Tibial nerve (tissue), 4 donors: ENCODE data around the gene CTAG2. TPM values are rescaled to one million over a fixed set of nuclear protein-coding genes. Genes with fewer than 3 reads are reported as not detected.
"Not testable (repeated sequence)": the region's sequence is repeated elsewhere in the genome, so short reads cannot be mapped to it uniquely, and the experiment has no call there.

Experiments used
- DNase-seq, 2 donors: peaks; one replicate each; pipeline ENCODE4 v3.0.0-alpha.2; 2019; ENCODE audit warnings: low spot score in 2 of 2
- H3K27ac ChIP-seq, 4 donors: fragments of 200-600 bp; sonication (generic) in 3 of 4; one replicate each; pipeline ENCODE4 v1.5.1; 2017 to 2019; ENCODE audit warnings: mild to moderate bottlenecking in 1 of 4
- H3K27me3 ChIP-seq, 2 donors: fragments of 200-600 bp; sonication (generic) in 1 of 2; one replicate each; pipeline versions ENCODE4 v1.5.1 to v1.6.0; 2017 to 2019
- H3K36me3 ChIP-seq, 3 donors: fragments of 200-600 bp; sonication (generic); one replicate each; pipeline ENCODE4 v1.5.1; 2018 to 2019
- H3K4me1 ChIP-seq, 4 donors: fragments of 200-600 bp; sonication (generic) in 3 of 4; one replicate each; pipeline ENCODE4 v1.5.1; 2017 to 2019
- H3K4me3 ChIP-seq, 4 donors: fragments of 200-600 bp; sonication (generic) in 3 of 4; one replicate each; pipeline ENCODE4 v1.5.1; 2017 to 2019; ENCODE audit warnings: mild to moderate bottlenecking in 1 of 4, moderate library complexity in 1 of 4
- H3K9me3 ChIP-seq, 4 donors: fragments of 200-600 bp; sonication (generic) in 3 of 4; one replicate each; pipeline ENCODE4 v1.5.1; 2017 to 2019
- CTCF ChIP-seq, 5 experiments: fragments of 200-600 bp in 3 of 5; fragments of 450-650 bp in 2 of 5; sonication (generic) in 3 of 5; IDR thresholded peaks; one replicate each; pipeline ENCODE4 v1.5.1; 2016 to 2019; ENCODE audit warnings: antibody characterized with exemption in 5 of 5, mild to moderate bottlenecking in 3 of 5, moderate library complexity in 2 of 5
- EP300 ChIP-seq, 2 donors: sonication (generic); formaldehyde crosslinking; IDR thresholded peaks; one replicate each; pipeline ENCODE4 v1.6.1; 2017; ENCODE audit warnings: antibody characterized with exemption in 2 of 2, mild to moderate bottlenecking in 1 of 2
- POLR2A ChIP-seq, 2 donors: fragments of 450-650 bp; IDR thresholded peaks; one replicate each; pipeline ENCODE4 v1.6.1; 2017; ENCODE audit warnings: antibody characterized with exemption in 2 of 2, mild to moderate bottlenecking in 2 of 2, moderate library complexity in 2 of 2
- WGBS, 2 donors: methylation state at CpG; one replicate each; pipeline ENCODE4 v1.1.5; 2018; 5-methylcytosine and 5-hydroxymethylcytosine counted together
- total RNA-seq, 4 donors: library from RNA; depleted of rRNA; stranded (reverse); fragments of >200 nt; gene quantifications; one replicate each; pipeline ENCODE4 v1.1.0, GENCODE V29; 2016

The CTAG2 gene
- total RNA-seq, 4 donors from 2014 or later, result not detected

GRCh38 chrX:154633661-154634060 is 19.7 kb downstream of the CTAG2 start:
- WGBS, 2 donors, result no CpG with 5 or more reads among the region's 11 CpGs
- not testable (repeated sequence) for DNase-seq, H3K36me3 ChIP-seq, H3K4me1 ChIP-seq, H3K27ac ChIP-seq, H3K4me3 ChIP-seq, H3K9me3 ChIP-seq, H3K27me3 ChIP-seq

- H3K4me1 ChIP-seq, H3K9me3 ChIP-seq, H3K27ac ChIP-seq, H3K36me3 ChIP-seq, H3K27me3 ChIP-seq, H3K4me3 ChIP-seq, DNase-seq: not testable (repeated sequence)
- WGBS, 2 donors, result no CpG with 5 or more reads among the region's 11 CpGs
These were observed 22.4 kb downstream of the CTAG2 start for GRCh38 chrX:154630949-154631348.

GRCh38 chrX:154628960-154629359 is 24.4 kb downstream of the CTAG2 start:
- WGBS, 2 donors, result no CpG with 5 or more reads among the region's 5 CpGs

GRCh38 chrX:154620767-154621414 is 32.5 kb downstream of the CTAG2 start:
- H3K4me3 ChIP-seq, H3K27ac ChIP-seq, H3K4me1 ChIP-seq, H3K27me3 ChIP-seq, DNase-seq, H3K9me3 ChIP-seq, H3K36me3 ChIP-seq: not testable (repeated sequence)
- WGBS, 2 donors, result no CpG with 5 or more reads among the region's 11 CpGs

More at GRCh38 chrX:154628960-154629359, 24.4 kb downstream of the CTAG2 start:
- H3K4me3 ChIP-seq, H3K27ac ChIP-seq, DNase-seq, H3K4me1 ChIP-seq, H3K36me3 ChIP-seq, H3K27me3 ChIP-seq, H3K9me3 ChIP-seq: not testable (repeated sequence)

GRCh38 chrX:154619182-154619581 is 34.2 kb downstream of the CTAG2 start, which contains the start of gene CTAG1B:
Gene CTAG1B, minus strand, starts transcription at chrX:154619282. Its CDS starts 64 bp downstream, at chrX:154619218.
- no CpG with 5 or more reads among the region's 28 CpGs for whole genome bisulfite sequencing, 2 donors
- H3K9me3 ChIP-seq, H3K4me1 ChIP-seq, H3K4me3 ChIP-seq, DNase-seq, H3K27me3 ChIP-seq, H3K36me3 ChIP-seq, H3K27ac ChIP-seq: not testable (repeated sequence)

GRCh38 chrX:154613586-154613985 is 39.8 kb downstream of the CTAG2 start:
- H3K4me3 ChIP-seq, result not testable (repeated sequence)
- 2 to 11% methylated on average over 7 to 8 of the region's 12 CpGs for WGBS, 2 donors

GRCh38 chrX:154611146-154611545 is 42.2 kb downstream of the CTAG2 start:
- not testable (repeated sequence) for H3K4me3 ChIP-seq, H3K4me1 ChIP-seq, H3K27me3 ChIP-seq, H3K36me3 ChIP-seq, H3K9me3 ChIP-seq, DNase-seq, H3K27ac ChIP-seq
- WGBS, 2 donors, result 86 to 95% methylated on average over 12 of the region's 12 CpGs

More at GRCh38 chrX:154613586-154613985, 39.8 kb downstream of the CTAG2 start:
- not testable (repeated sequence) for H3K27me3 ChIP-seq, H3K4me1 ChIP-seq, H3K36me3 ChIP-seq, H3K27ac ChIP-seq, H3K9me3 ChIP-seq, DNase-seq

- WGBS, 2 donors, result 75 to 81% methylated on average over 12 of the region's 12 CpGs
- not testable (repeated sequence) for DNase-seq, H3K9me3 ChIP-seq, H3K27me3 ChIP-seq, H3K4me1 ChIP-seq, H3K36me3 ChIP-seq, H3K4me3 ChIP-seq, H3K27ac ChIP-seq
These were observed 44.6 kb downstream of the CTAG2 start for GRCh38 chrX:154608823-154609222.

GRCh38 chrX:154607976-154608375 is 45.4 kb downstream of the CTAG2 start:
- DNase-seq, H3K4me3 ChIP-seq, H3K4me1 ChIP-seq, H3K36me3 ChIP-seq, H3K27me3 ChIP-seq, H3K9me3 ChIP-seq, H3K27ac ChIP-seq: not testable (repeated sequence)
- WGBS, 2 donors, result 81 to 92% methylated on average over 7 to 11 of the region's 11 CpGs

- no peaks in the 10 kb centered on the region for H3K4me1 ChIP-seq
- TF ChIP-seq CTCF (IDR thresholded peaks at IDR 0.05), result no peak
- TF ChIP-seq EP300 (IDR thresholded peaks at IDR 0.05), result no peak
- no peak for TF ChIP-seq POLR2A (IDR thresholded peaks at IDR 0.05)
- no peak for DNase-seq
- H3K27ac ChIP-seq, result no peak overlapping the region
- no peak overlapping the region for H3K4me3 ChIP-seq
- 72 to 81% methylated on average over 6 of the region's 6 CpGs for WGBS, 2 donors
- no peaks in the 10 kb centered on the region for H3K9me3 ChIP-seq
- H3K27me3 ChIP-seq, result no peaks in the 10 kb centered on the region
- no peaks in the 10 kb centered on the region for H3K36me3 ChIP-seq
These were observed 46.0 kb downstream of the CTAG2 start for GRCh38 chrX:154607370-154607769.
